HG02840 (cell line): ENCODE data around the gene LSS.
"Not testable (repeated sequence)": the region's sequence is repeated elsewhere in the genome, so short reads cannot be mapped to it uniquely, and the experiment has no call there.

ENCODE experiments used
- ATAC-seq: cut with Tn5 transposase; IDR thresholded peaks from one replicate; pipeline ENCODE4 v1.9.1; 2021; ENCODE audit warnings: mild to moderate bottlenecking, moderate library complexity, moderate number of reproducible peaks; ENCODE audit not compliant: unreplicated experiment, low FRiP score

The LSS gene

GRCh38 chr21:46145159-46145839 lies 83.3 kb downstream of the LSS start:
- no peak for ATAC-seq

GRCh38 chr21:46144464-46145070 lies 84.0 kb downstream of the LSS start:
- ATAC-seq = no peak

GRCh38 chr21:46142582-46143473 lies 85.7 kb downstream of the LSS start:
- ATAC-seq = no peak

- no peak for ATAC-seq
These were observed 86.6 kb downstream of the LSS start for GRCh38 chr21:46141767-46142581.

- not testable (repeated sequence) for ATAC-seq
These were observed 88.1 kb downstream of the LSS start for GRCh38 chr21:46140352-46141003.

- ATAC-seq = no peak
These were observed 88.9 kb downstream of the LSS start for GRCh38 chr21:46139686-46140085.

GRCh38 chr21:46138383-46138970 lies 90.1 kb downstream of the LSS start:
- no peak for ATAC-seq
